Muscle of arm (tissue), 12 donors: ENCODE measurements around the gene KIRREL3. TPM values are rescaled to one million over a fixed set of nuclear protein-coding genes. Genes with fewer than 3 reads are reported as not detected.

Source experiments
- DNase-seq: peaks from one replicate; pipeline ENCODE4 v3.0.0-alpha.2; 2013
- polyA plus RNA-seq, 12 donors: library from polyadenylated mRNA; unstranded; fragments of 120-200 nt; gene quantifications; one replicate each; pipeline ENCODE4 v1.2.1, GENCODE V29; 2013; ENCODE audit not compliant: insufficient read length in 12 of 12

The KIRREL3 gene
- polyA plus RNA-seq, 12 donors: 0.43 to 2.4 (median 1.0) TPM; not detected in 2

GRCh38 chr11:126534141-126534805 is 466.3 kb downstream of the KIRREL3 start:
- no peak for DNase-seq

- no peak for DNase-seq
Observed at GRCh38 chr11:126533560-126533959, 467.0 kb downstream of the KIRREL3 start.

GRCh38 chr11:126530416-126530815 is 470.2 kb downstream of the KIRREL3 start:
- DNase-seq: no peak

GRCh38 chr11:126529037-126529436 is 471.5 kb downstream of the KIRREL3 start:
- DNase-seq: no peak

- DNase-seq: no peak
Observed at GRCh38 chr11:126528075-126528474, 472.5 kb downstream of the KIRREL3 start.

GRCh38 chr11:126527651-126528050 is 472.9 kb downstream of the KIRREL3 start:
- DNase-seq: no peak

GRCh38 chr11:126526471-126526870 is 474.1 kb downstream of the KIRREL3 start:
- DNase-seq: no peak

GRCh38 chr11:126525702-126526101 is 474.9 kb downstream of the KIRREL3 start:
- no peak for DNase-seq

GRCh38 chr11:126525216-126525615 is 475.4 kb downstream of the KIRREL3 start:
- peak; percentile 49 for DNase-seq

GRCh38 chr11:126523441-126524205 is 476.9 kb downstream of the KIRREL3 start:
- DNase-seq: no peak

GRCh38 chr11:126522606-126523005 is 478.0 kb downstream of the KIRREL3 start:
- no peak for DNase-seq

GRCh38 chr11:126522152-126522551 is 478.4 kb downstream of the KIRREL3 start:
- DNase-seq: no peak

- DNase-seq: no peak
Observed at GRCh38 chr11:126521196-126521595, 479.4 kb downstream of the KIRREL3 start.

GRCh38 chr11:126519764-126520734 is 480.5 kb downstream of the KIRREL3 start:
- peak; percentile 65 for DNase-seq

GRCh38 chr11:126518972-126519690 is 481.4 kb downstream of the KIRREL3 start:
- peak; percentile 25 for DNase-seq

GRCh38 chr11:126518071-126518971 is 482.2 kb downstream of the KIRREL3 start:
- peak; percentile 74 for DNase-seq

- no peak for DNase-seq
Observed at GRCh38 chr11:126515501-126515900, 485.1 kb downstream of the KIRREL3 start.

- DNase-seq: no peak
Observed at GRCh38 chr11:126514061-126514693, 486.4 kb downstream of the KIRREL3 start.
